DMS 273 (cell line): ENCODE data around the gene MYH14.

ENCODE experiments used
- DNase-seq: peaks from one replicate; lab custom pipeline; 2025; ENCODE audit not compliant: unreplicated experiment; lab: John Stamatoyannopoulos, UW

MYH14 gene

GRCh38 chr19:50203281-50204080 lies at the start of gene MYH14:
Gene MYH14, plus strand, starts transcription at chr19:50203622. Its CDS starts 6,744 bp downstream, at chr19:50210366.
- peak; percentile 78 for DNase-seq

- no peak for DNase-seq
These were observed 48.9 kb upstream of the MYH14 start for GRCh38 chr19:50154529-50154928.

- DNase-seq, result peak; percentile 13
These were observed 47.8 kb upstream of the MYH14 start for GRCh38 chr19:50155520-50156109.

- no peak for DNase-seq
These were observed 44.8 kb upstream of the MYH14 start for GRCh38 chr19:50158577-50158976.

GRCh38 chr19:50159078-50159477 lies 44.3 kb upstream of the MYH14 start:
- no peak for DNase-seq

GRCh38 chr19:50162988-50163387 lies 40.4 kb upstream of the MYH14 start, which contains the start of gene IZUMO2:
Gene IZUMO2, minus strand, starts transcription at chr19:50163281. Its CDS starts 87 bp downstream, at chr19:50163194.
- no peak for DNase-seq

GRCh38 chr19:50167314-50167721 lies 36.1 kb upstream of the MYH14 start:
- peak; percentile 10 for DNase-seq

- no peak for DNase-seq
These were observed 31.7 kb upstream of the MYH14 start for GRCh38 chr19:50171752-50172151.

- no peak for DNase-seq
These were observed 30.7 kb upstream of the MYH14 start for GRCh38 chr19:50172726-50173125.

- DNase-seq, result no peak
These were observed 30.3 kb upstream of the MYH14 start for GRCh38 chr19:50173127-50173526.

GRCh38 chr19:50174100-50174793 lies 29.2 kb upstream of the MYH14 start:
- DNase-seq, result no peak

GRCh38 chr19:50175924-50176323 lies 27.5 kb upstream of the MYH14 start:
- DNase-seq, result no peak

- no peak for DNase-seq
These were observed 26.6 kb upstream of the MYH14 start for GRCh38 chr19:50176775-50177174.

- DNase-seq, result no peak
These were observed 25.1 kb upstream of the MYH14 start for GRCh38 chr19:50178320-50178719.

- DNase-seq, result no peak
These were observed 24.4 kb upstream of the MYH14 start for GRCh38 chr19:50178859-50179537.

- DNase-seq, result no peak
These were observed 22.3 kb upstream of the MYH14 start for GRCh38 chr19:50181121-50181520.

- DNase-seq, result no peak
These were observed 19.2 kb upstream of the MYH14 start for GRCh38 chr19:50184196-50184595.

- DNase-seq, result no peak
These were observed 15.5 kb upstream of the MYH14 start for GRCh38 chr19:50187937-50188336.

GRCh38 chr19:50189331-50189730 lies 14.1 kb upstream of the MYH14 start:
- DNase-seq, result no peak

- DNase-seq, result no peak
These were observed 13.0 kb upstream of the MYH14 start for GRCh38 chr19:50190439-50190891.

GRCh38 chr19:50191216-50191615 lies 12.2 kb upstream of the MYH14 start:
- DNase-seq, result no peak
